NCI-H774 (cell line): ENCODE results near the gene MROH7.
"Not testable (repeated sequence)": the region's sequence is repeated elsewhere in the genome, so short reads cannot be mapped to it uniquely, and the experiment has no call there.

Source experiments
- DNase-seq: peaks from one replicate; lab custom pipeline; 2025; lab: John Stamatoyannopoulos, UW

The MROH7 gene

GRCh38 chr1:54610048-54610447 lies 31.5 kb upstream of the MROH7 start:
- no peak for DNase-seq

- no peak for DNase-seq
Measured at GRCh38 chr1:54610601-54611580, 30.7 kb upstream of the MROH7 start.

- DNase-seq: no peak
Measured at GRCh38 chr1:54611621-54612020, 30.0 kb upstream of the MROH7 start.

GRCh38 chr1:54614024-54614423 lies 27.6 kb upstream of the MROH7 start:
- DNase-seq: no peak

- DNase-seq: no peak
Measured at GRCh38 chr1:54614563-54614962, 27.0 kb upstream of the MROH7 start.

- no peak for DNase-seq
Measured at GRCh38 chr1:54615531-54616279, 25.9 kb upstream of the MROH7 start.

GRCh38 chr1:54619749-54620148 lies 21.8 kb upstream of the MROH7 start:
- DNase-seq: no peak

- no peak for DNase-seq
Measured at GRCh38 chr1:54623216-54624007, 18.2 kb upstream of the MROH7 start, which contains the start of gene FAM151A. TSS of gene FAM151A (minus strand) at chr1:54623525. CDS start at chr1:54623395, 130 bp downstream.

- no peak for DNase-seq
Measured at GRCh38 chr1:54624466-54625464, 16.8 kb upstream of the MROH7 start.

GRCh38 chr1:54627196-54627595 lies 14.4 kb upstream of the MROH7 start:
- no peak for DNase-seq

- not testable (repeated sequence) for DNase-seq
Measured at GRCh38 chr1:54635804-54636203, 5.8 kb upstream of the MROH7 start.

- DNase-seq: not testable (repeated sequence)
Measured at GRCh38 chr1:54636461-54637446, 4.8 kb upstream of the MROH7 start.

- DNase-seq: no peak
Measured at GRCh38 chr1:54640361-54640760, 1.2 kb upstream of the MROH7 start.

- no peak for DNase-seq
Measured at GRCh38 chr1:54643736-54644135, 2.1 kb downstream of the MROH7 start.

- DNase-seq: no peak
Measured at GRCh38 chr1:54645806-54646676, 4.5 kb downstream of the MROH7 start.

GRCh38 chr1:54649130-54649898 lies 7.7 kb downstream of the MROH7 start:
- DNase-seq: no peak

- DNase-seq: no peak
Measured at GRCh38 chr1:54649921-54650320, 8.3 kb downstream of the MROH7 start.

- DNase-seq: no peak
Measured at GRCh38 chr1:54650417-54650816, 8.8 kb downstream of the MROH7 start.
